GM18508 (cell line): ENCODE results near the gene WWP2.

Experiments
- ATAC-seq: cut with Tn5 transposase; IDR thresholded peaks from one replicate; pipeline ENCODE4 v1.9.1; 2021; ENCODE audit warnings: moderate number of reproducible peaks; ENCODE audit not compliant: insufficient read depth, unreplicated experiment

WWP2 gene

DNA sequence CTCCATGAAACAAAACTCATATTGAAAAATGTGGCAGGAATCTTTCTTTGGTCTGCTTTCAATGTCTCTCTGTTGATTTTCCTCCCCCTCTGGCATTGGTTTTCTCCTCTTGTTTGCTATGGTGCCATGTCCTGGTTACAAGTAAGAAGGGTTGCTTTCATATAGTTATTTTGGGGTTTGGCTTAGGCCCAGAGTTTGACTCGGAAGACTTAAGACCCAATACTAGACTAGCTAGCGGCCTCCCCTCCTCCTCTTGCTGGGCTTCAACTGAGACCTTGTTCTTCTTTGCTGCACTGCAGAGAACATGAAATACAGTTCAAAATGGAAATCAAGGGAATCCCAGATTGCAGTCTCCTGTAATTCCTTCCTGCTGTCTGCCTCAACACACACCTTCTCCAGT is 159.0 kb downstream of the WWP2 start:
- ATAC-seq = no peak

DNA sequence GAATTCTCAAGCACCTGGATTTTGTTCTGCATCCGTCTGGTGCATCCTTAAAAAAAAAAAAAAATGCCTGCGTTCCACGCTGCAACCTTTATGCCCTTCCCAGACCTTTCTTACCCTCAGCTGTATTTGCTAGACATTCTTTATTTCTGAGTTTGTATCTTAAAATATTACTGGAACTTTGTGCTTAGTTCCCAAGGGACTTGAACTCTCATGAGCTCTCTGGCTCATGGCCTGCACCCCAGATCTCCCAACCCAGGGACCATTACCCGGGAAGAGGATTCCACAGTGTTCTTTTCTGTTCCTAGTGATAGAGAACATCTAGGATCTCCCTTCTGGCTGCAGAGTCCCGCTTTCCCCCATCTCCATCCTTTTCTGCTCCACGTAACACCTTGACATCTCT is 160.1 kb downstream of the WWP2 start:
- ATAC-seq = no peak

- ATAC-seq = no peak
These were observed 162.1 kb downstream of the WWP2 start for GRCh38 chr16:69924041-69924775.

- no peak for ATAC-seq
These were observed 162.7 kb downstream of the WWP2 start for GRCh38 chr16:69924777-69925191.

DNA sequence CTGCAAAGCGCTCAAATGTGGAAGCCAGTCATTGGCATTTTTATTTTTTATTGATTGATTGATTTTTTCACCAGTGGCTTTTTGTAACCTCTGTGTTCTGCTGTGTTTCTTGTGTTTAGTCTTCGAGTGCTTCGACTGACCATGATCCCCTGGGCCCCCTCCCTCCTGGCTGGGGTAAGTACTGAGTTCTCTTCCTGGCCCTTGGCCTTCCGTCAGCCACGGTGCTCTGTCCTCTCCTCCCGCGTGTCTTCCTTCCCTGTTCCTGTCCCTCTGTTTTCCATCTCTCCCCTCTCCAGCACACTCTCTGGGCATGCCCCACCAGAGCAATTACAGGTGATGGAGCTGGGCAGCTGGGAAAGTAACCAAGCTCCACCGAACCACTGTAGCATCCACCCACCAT is 163.2 kb downstream of the WWP2 start:
- ATAC-seq = no peak

GRCh38 chr16:69926241-69926640 is 164.1 kb downstream of the WWP2 start:
- ATAC-seq = no peak

- ATAC-seq = no peak
These were observed 165.1 kb downstream of the WWP2 start for GRCh38 chr16:69927056-69927757.

DNA sequence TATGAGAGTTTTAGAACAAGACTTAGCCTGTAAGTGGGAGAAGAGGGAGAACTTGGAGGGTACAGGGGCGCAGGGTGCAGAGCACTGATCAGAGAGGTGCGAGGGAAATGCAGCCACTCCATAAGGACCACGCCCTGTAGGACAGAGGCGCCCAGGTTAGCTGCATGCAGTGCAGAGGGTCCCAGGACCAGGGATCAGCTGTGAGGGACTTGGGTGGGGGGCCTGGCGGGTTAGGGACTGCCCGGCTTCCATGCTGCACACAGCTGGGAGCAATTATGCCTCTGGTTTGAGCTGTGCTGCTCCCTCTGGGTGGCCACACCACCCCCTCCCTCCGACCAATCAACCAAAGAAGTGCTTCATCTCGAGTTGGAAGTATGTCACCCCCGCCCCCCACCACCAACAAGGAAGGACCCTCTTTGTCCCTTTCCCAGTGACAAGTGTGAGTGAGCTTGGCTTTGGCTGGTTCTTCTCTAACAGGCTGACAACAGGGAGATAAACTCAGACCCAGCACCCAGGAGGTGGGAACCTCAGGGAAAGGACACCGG is 166.8 kb downstream of the WWP2 start:
- no peak for ATAC-seq

GRCh38 chr16:69929480-69929879 is 167.3 kb downstream of the WWP2 start:
- ATAC-seq = no peak

GRCh38 chr16:69930117-69930776 is 168.1 kb downstream of the WWP2 start:
- no peak for ATAC-seq

DNA sequence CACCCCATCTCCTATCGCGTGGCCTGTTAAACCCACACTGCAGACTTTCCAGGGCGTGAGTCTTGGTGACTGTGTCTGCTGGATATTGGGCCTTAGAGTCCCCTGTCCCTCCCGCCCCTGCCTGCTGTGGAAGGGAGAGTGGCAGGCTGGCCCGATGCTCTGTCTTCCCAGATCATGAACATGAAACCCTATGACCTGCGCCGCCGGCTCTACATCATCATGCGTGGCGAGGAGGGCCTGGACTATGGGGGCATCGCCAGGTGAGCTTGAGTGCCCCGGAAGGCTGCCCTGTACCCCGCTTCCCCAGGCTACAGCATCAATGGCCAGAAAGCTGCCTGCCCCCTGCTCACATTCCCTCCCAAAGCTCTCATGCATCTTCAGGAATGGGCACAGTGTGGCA is 169.5 kb downstream of the WWP2 start:
- ATAC-seq = no peak

DNA sequence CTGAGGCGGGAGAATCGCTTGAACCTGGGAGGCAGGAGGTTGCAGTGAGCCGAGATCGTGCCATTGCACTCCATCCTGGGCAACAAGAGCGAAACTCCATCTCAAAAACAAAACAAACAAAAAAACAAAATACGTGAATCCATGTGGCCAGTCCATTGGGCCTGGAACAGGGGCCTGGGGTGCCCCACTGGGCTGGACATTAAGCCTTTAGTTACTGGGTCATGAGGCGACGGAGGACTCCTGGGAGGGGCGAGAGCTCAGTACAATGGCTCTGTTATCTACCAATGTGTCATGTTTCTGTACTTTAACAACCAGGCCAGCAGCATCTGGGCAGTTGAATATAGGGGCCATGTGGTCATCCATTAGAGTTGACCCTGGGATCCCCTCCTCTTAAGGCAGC is 170.1 kb downstream of the WWP2 start:
- no peak for ATAC-seq

DNA sequence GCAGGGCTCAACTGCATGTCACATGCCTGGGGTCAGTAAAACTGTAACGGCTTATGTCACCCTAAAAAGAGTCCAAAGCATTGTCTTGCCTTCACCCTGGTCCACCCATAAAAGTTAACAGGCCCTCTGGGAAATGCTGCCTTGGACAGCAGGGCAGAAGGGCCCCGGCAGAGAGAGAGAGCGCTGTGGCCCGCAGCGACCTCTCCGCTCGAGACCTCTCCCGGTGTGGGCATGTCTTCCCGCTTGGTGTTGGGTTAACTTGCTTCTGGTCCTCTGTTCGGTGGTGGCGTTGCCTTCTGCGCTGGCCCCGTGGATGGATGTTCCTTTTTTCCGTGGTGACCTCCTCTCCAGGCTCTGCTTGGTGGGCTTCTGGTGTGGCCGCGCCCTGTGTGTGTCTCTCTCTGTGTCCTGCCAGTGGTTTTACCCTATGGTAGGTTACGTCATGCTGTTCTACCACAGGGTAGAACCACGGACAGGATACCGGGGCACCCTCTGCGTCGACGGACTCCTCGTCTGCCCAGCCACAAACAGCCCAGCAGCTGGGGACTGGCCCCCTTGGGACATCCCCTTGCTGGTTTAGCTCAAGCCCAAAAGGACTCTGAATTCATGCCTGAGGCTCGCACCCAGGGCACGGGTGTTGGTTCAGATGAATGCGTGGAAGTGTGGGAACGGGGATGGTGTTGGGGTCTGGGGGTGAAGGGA is 170.7 kb downstream of the WWP2 start:
- no peak for ATAC-seq

GRCh38 chr16:69934044-69934443 is 171.9 kb downstream of the WWP2 start:
- ATAC-seq = no peak

DNA sequence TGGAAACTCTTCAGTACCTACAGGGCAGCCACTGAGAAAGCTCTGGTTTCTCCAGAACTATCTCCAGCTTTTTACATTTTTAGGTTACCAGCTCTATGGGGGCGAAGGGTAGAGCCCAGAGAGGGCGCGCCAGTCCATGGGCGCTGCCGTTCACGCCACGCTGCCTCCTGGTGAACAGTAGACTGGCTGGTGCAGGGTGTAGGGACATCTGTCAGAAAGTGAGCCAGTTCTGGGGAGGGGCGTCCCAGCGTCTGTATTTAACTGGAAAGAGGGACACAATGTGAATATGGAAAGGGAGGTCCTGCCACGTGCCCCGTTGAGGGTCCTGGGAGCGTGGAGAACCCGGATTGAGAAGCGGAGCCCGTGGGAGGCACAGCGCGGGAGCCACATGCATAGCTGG is 172.6 kb downstream of the WWP2 start:
- no peak for ATAC-seq

DNA sequence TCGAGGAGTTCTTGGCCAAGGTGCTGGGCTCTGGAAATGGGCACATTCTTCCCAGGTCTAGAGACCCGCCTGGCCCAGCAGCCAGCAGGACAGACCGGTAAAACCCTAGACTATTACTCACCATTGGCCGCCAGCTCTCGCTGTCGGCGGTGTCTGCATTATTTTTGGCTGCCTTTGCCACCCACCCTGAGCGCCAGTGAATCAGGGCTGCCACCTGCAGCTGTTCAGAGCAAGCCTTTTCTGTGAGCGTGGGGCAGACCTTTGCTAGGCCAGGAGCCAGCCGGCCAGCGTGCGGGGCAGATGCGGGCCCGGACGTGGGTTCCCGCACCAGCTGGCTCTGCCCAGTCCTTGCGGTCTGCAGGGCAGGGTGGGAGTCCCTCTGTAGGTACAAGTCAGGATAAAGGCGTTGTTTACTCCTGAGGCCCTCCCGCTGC is 173.2 kb downstream of the WWP2 start:
- ATAC-seq = no peak

GRCh38 chr16:69935740-69936139 is 173.6 kb downstream of the WWP2 start:
- ATAC-seq = no peak

- ATAC-seq = no peak
These were observed 174.1 kb downstream of the WWP2 start for GRCh38 chr16:69936252-69936651.

DNA sequence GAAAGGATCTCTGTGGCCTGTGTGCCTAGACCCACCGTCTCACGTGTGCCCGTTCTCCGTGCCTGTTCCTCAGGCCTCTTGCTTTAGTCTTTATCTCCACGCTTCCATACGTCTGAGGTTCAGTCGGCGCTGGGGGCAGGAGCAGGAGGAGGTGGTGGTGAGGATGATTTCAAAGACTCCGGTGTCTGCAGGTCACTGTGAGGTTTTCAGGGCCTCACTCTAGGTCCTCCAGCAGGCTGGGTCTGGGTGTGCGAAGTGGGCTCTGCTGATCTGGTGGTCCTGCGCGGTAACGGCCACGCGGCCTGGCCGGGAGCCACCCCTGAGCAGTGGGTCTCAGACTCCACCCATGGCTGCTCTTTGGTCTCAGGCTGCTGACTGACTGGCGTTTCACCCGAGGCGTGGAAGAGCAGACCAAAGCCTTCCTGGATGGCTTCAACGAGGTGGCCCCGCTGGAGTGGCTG is 174.6 kb downstream of the WWP2 start:
- no peak for ATAC-seq

DNA sequence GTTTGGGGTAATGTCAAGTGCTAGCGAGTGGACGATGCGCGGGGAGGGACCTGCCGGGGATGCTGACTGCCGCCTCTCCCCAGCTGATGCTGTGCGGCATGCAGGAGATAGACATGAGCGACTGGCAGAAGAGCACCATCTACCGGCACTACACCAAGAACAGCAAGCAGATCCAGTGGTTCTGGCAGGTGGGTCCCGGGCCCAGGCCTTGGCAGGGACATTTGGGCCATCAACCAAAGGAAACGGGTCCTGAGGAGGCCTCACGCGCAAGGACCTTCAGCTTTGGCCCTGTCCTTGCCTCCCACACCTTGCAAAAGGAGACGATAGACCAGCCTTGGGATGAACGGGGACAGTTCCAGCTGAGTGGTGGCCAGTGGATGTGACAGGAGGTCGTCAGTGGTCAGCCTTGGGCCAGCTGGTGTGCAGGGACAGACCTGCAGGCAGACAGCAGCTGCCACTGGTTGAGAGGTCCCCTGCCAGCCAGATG is 175.4 kb downstream of the WWP2 start:
- no peak for ATAC-seq
